HG03095 (cell line): ENCODE results near the gene PLK1.

Experiments used
- ATAC-seq: cut with Tn5 transposase; IDR thresholded peaks from one replicate; pipeline ENCODE4 v1.9.1; 2021; ENCODE audit warnings: moderate library complexity; ENCODE audit not compliant: unreplicated experiment

The PLK1 gene

DNA sequence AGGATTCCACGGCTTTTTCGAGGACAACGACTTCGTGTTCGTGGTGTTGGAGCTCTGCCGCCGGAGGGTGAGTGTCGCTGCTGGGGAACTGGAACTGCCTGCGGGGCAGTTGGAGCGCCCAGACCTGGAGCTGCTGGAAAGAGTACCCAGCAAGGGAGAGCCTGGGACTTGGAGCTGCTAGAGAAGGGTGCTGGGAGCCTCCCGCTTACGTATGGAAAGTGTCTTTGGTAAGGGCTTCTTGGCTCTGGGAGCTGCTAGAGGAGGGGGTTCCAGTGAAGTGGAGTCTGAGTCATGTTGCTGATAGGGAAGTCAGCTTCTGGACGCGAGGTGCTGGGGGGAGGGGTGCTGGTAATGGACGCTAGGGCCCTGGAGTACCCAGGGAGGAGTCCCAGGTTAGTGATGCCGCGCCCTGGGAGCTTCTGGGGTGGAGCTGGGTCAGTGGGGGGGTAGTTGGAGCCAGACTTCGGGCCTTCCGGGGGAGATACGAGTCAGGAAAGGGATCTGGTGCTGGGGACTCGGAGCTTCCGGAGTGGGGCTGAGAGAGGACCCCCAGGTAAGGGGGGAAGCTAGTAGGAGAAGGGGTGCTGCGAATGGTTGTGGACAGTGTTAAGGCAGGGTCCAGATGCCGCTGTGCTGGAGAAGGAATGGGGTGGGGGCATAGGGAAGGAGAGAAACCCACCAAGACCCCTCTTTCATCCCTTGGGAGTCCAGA is 741 bp downstream of the PLK1 start:
- no peak for ATAC-seq

GRCh38 chr16:23679986-23680336 is 1.3 kb downstream of the PLK1 start:
- no peak for ATAC-seq

DNA sequence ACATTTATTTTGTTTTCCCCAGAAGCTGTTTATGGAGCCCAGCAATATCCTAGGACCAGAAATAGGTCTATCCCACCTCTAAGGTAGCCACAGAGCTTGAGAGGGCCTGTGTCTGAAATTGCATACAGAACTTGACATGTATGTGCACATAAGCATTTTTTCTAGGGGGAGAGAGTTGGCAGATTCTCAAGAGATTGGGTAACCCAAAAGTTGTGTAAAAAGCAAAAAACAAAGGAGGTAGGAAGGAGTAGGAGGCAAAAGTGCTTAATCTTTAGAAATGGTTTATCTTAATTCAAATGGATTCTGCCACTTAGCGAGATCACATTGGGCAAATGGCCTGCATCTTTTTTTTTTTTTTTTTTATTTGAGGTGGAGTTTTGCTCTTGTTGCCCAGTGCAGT is 3.5 kb downstream of the PLK1 start:
- ATAC-seq: no peak

GRCh38 chr16:23683487-23683886 is 4.8 kb downstream of the PLK1 start:
- ATAC-seq: no peak

DNA sequence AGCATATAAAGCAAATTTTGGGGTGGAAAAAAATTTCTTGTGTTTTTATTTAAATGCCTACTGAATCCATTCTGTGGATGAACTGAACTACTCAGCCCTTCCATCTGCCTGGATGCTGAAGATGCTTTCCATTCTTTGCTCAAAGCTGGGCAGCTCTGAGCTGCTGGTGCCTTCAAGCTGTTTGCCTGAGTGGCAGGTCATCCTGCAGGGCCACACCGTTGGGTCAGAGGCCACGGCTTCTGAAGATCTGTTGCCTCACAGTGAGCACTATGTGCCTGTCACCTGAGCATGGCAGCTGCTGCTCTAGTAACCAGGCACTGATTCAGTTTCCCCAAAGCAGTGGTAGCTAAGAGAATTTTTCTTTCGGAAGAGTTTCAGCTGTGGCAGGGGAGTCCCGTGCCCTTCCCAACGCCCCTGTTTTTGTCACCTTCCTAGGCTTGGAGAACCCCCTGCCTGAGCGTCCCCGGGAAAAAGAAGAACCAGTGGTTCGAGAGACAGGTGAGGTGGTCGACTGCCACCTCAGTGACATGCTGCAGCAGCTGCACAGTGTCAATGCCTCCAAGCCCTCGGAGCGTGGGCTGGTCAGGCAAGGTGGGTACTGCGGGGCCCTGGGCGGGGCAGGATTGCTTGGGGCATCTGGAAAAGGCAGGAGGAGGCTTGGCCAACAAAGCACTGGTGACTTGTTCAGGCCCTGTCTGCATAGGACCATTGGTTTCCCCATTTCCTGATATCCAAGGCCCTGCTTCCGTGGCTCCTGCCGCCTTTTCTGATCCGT is 8.5 kb downstream of the PLK1 start:
- no peak for ATAC-seq

DNA sequence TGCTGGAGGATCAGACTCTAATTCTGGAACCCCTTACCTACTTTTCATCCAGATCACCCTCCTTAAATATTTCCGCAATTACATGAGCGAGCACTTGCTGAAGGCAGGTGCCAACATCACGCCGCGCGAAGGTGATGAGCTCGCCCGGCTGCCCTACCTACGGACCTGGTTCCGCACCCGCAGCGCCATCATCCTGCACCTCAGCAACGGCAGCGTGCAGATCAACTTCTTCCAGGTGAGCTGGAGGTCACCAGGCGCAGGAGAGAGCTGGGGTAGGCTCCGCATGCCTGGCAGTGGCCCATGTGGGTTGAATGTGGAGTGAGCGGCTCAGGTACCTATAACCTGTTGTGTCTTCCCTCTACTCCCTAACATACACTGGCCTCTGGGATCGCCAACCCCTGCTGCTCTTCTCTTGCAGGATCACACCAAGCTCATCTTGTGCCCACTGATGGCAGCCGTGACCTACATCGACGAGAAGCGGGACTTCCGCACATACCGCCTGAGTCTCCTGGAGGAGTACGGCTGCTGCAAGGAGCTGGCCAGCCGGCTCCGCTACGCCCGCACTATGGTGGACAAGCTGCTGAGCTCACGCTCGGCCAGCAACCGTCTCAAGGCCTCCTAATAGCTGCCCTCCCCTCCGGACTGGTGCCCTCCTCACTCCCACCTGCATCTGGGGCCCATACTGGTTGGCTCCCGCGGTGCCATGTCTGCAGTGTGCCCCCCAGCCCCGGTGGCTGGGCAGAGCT is 10.9 kb downstream of the PLK1 start:
- ATAC-seq: no peak

- no peak for ATAC-seq
Observed at GRCh38 chr16:23690771-23691482, 12.2 kb downstream of the PLK1 start.

DNA sequence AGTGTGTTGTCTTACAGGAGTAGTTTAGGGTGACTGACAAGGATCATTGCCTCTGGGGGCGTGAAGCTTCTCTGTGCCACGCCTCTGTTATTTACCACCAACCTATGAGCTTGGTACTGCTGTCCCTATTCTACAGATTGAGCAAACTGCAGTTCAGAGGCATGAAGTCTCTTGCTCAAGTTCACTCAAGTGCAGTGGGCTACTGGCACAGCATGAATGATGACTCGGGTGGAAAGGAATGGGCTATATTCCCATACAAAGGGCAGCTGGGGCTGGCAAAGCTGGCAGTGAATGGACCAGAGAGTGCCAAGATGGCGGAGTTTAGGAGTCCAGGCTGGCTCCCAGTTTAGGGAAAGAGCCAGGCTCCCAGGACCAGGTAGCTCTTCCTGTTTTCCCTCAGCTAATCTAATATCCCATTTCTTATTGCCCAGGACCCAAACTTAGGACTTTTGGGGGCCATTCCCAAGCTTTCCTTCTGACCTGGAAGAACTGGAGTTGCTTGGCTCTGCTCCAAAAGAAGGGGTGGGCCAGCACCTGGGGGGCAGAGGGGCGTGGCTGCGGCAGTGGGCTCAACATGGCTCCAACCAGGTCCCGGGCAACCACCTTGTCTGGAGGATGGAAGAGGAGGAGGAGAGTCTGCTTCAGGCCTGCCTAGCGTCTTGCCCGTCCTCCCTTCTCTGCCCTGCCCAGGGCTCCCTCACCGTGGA is 12.9 kb downstream of the PLK1 start:
- no peak for ATAC-seq

DNA sequence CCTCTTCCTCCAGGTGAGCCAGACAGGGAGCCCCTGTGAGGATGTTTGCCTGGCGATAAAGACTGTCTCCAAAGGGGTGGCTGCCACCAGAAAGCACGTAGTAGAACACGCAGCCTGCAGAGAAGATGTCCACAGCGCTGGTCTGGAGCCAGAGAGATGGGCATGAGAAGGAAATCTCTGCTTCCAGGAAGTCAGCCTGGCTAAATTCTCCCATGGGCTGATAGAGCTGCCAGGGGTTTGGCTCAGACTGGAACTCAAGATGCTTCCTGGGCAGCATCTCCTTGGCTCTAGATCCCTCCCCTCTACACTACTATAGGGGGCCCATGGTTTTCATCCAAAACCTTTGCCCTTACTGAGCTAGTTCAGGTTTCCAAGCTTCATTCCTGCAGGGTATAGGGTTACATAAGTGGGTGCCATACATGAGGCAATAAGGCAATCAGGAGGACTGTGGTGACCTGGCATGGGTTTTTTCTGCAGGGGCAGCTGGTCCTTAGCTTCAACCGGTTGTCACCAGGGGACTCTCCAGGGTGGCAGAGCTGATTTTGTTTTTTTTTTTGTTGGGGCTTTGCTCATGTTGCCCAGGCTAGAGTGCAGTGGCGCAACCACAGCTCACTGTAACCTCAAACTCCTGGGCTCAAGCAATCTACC is 13.6 kb downstream of the PLK1 start:
- ATAC-seq: no peak

- ATAC-seq: no peak
Observed at GRCh38 chr16:23694265-23694643, 15.6 kb downstream of the PLK1 start.

GRCh38 chr16:23694644-23695373 is 16.1 kb downstream of the PLK1 start:
- ATAC-seq: no peak

GRCh38 chr16:23695756-23696155 is 17.1 kb downstream of the PLK1 start:
- no peak for ATAC-seq

DNA sequence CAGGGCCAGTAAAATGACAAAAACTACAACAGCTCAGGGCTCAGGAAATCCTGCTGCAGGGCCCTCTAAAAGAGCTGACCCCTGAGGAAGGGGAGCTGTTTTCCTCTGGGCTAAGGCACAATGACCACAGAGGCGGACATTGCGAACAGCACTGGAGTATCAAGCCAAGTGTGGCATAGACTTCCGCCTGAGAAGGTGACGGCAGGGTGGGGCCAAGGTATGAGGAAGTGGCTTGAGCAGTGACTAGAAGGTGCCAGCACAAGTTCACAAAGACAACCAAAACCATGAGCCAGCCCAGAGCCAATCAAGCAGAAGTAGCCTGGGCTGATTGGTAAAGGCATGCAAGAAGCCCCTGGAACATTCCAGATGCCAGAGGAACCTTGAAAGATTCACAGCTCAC is 20.4 kb downstream of the PLK1 start:
- no peak for ATAC-seq

- ATAC-seq: no peak
Observed at GRCh38 chr16:23700093-23700492, 21.4 kb downstream of the PLK1 start.

GRCh38 chr16:23700509-23700908 is 21.8 kb downstream of the PLK1 start:
- no peak for ATAC-seq

GRCh38 chr16:23701045-23701444 is 22.4 kb downstream of the PLK1 start:
- ATAC-seq: no peak

GRCh38 chr16:23702951-23703350 is 24.3 kb downstream of the PLK1 start:
- ATAC-seq: no peak

- ATAC-seq: no peak
Observed at GRCh38 chr16:23704772-23705516, 26.3 kb downstream of the PLK1 start.

DNA sequence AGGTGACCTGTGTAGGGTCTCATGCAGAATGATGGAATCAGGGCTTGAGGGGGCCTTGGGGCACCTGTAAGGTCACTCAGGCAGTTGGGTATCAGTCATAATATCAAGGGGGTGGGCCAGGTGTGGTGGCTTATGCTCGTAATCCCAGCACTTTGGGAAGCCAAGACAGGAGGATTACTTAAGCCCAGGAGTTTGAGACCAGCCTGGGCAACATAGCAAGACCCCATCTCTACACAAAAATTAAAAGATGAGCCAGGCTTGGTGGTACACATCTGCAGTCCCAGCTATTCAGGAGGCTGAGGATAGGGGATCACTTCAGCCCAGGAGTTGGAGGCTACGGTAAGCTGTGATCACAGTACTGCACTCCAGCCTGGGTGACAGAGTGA is 26.8 kb downstream of the PLK1 start:
- ATAC-seq: no peak
